C4-2B (cell line): Measurements from ENCODE around the gene AFAP1.

Experiments
- H3K27ac ChIP-seq: fragments of 450-650 bp; 2 replicates; pipeline ENCODE4 v1.5.1; 2017
- ZFX ChIP-seq: fragments of 450-650 bp; IDR thresholded peaks from 2 replicates; pipeline ENCODE4 v1.6.1; 2017
- TF ChIP-seq, protein P1 (sequence below): fragments of 450-650 bp; conservative IDR thresholded peaks from 2 replicates; pipeline ENCODE4 v1.5.1; 2017; ENCODE audit warnings: mild to moderate bottlenecking

The AFAP1 gene

DNA sequence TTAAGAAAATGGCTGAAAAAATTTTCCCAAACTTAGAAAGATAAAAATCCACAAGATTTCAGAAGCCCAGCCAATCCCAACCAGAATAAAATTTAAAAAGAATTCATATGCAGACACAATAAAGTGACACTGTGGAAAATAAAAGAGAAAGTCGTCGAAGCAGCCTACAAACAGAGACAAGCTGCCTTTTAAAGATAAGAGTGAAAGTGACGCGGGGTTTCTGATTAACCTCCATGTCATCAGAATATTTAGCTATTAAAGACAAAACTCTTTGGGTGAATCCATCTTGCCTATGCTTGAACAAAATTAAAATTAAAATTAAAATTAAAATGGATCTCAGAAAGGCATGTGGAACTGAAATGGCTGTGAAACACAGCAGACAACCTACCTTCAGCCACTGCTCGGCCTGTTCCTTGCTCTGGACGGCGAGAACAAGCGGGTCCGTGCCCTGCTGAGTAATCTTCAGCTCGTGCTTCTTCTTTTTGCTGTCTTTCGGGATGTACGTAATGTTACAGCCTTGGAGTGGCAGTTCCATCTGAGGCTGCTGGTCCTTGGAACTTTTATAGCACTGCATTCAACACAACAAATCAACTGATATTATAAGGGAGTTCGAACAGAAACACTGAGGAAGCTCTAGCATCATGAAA, 101.4 kb downstream of the AFAP1 start:
- no peak overlapping the region for H3K27ac ChIP-seq
- TF ChIP-seq, protein P1, sequence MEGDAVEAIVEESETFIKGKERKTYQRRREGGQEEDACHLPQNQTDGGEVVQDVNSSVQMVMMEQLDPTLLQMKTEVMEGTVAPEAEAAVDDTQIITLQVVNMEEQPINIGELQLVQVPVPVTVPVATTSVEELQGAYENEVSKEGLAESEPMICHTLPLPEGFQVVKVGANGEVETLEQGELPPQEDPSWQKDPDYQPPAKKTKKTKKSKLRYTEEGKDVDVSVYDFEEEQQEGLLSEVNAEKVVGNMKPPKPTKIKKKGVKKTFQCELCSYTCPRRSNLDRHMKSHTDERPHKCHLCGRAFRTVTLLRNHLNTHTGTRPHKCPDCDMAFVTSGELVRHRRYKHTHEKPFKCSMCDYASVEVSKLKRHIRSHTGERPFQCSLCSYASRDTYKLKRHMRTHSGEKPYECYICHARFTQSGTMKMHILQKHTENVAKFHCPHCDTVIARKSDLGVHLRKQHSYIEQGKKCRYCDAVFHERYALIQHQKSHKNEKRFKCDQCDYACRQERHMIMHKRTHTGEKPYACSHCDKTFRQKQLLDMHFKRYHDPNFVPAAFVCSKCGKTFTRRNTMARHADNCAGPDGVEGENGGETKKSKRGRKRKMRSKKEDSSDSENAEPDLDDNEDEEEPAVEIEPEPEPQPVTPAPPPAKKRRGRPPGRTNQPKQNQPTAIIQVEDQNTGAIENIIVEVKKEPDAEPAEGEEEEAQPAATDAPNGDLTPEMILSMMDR: no peak
- no peak for TF ChIP-seq ZFX

DNA sequence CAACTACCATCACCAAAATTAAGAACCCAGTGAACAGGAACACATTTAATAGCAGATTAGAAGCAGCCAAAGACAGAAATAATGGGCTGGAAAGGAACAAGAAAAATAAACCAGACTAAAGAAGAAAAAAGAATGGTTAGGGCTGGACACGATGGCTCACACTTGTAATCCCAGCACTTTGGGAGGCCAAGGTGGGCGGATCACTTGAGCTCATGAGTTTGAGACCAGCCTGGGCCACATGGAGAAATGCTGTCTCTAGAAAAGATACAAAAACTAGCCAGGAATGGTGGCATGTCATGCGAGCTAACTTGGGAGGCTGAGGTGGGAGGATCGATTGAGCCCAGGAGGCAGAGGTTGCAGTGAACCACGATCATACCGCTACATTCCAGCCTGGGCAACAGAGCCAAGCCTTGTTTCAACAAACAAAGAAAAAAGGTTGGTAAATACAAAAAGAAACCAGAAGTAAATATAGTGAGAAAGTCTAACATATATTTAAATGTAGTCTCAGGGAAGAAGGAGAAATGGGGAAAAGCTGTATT, 102.0 kb downstream of the AFAP1 start:
- H3K27ac ChIP-seq: no peak overlapping the region
- TF ChIP-seq, protein P1: no peak
- TF ChIP-seq ZFX: no peak

DNA sequence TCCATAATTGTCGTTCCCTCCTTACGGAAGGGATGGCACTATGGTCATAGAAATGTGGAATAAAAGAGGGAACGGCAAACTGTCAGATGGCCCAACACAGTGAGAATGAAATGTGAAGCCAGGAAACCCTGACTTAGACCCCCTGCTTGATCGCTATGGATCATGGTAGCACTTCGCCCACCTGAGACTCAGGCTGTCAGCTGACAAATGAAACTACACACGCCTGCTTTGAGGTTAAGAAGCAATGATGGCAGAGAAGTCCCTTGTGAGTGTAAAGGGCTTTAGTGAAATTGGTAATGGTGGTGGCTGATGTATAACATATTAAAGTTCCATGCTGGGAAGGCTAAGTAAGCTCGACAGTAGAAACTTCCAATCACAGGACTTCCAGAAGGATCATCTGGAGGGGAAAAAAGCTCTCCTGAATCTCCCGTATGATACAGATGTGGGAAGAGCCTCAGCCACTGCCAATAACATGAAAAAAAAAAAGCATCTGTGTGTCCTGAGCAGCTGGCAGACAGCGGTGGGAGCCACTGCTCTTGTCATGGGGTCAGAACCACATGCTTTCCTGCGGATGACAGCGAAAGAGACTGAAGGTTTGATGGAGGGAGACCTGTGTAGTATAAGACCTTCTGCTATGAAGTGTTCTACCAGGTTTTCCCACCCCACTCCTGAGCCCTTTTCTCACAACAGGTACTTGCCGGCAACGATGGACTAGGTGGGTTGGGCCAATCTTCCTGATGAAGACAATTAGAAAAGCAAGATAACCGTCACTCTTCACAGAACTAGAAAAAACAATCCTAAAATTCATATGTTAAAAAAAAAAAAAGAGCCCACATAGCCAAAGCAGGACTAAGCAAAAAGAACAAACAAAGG, 107.6 kb downstream of the AFAP1 start:
- H3K27ac ChIP-seq: no peak overlapping the region
- TF ChIP-seq, protein P1: no peak
- TF ChIP-seq ZFX: no peak

DNA sequence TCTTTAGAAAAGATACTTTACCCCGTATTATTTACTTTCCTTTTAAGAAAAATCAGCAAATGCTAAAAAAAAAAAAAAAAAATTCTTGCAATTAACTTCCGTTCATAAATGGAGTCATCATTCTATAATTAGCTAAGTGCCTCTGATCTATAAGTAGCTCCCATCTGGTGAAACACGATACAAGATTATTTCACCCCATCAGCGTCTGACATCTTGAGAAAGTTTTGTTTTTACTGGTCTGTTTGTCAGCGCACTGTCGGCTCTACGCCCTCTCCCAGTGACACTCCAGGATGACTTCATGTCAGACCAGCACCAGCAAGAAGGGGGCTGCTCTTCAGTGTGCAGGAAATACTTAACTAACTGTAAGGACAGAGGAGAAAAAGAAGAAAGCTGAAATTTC, 108.3 kb downstream of the AFAP1 start:
- TF ChIP-seq ZFX: no peak
- TF ChIP-seq, protein P1: no peak
- no peak overlapping the region for H3K27ac ChIP-seq

DNA sequence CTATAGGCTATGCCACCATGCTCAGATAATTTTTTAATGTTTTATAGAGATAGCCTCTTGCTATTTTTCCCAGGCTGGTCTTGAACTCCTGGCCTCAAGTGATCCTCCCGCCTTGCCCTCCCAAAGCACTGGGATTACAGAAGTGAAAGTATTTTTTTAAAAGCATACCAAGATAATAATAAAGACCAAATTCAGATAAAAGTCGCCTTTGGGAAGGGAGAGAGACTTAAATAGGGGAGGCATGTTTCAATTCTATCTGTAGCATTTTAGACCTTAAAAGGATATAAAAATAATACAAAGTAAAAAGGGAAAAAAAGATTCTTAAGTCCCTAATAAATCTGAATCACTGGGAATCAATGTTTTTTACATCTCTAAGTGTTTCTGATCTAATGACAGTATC, 108.9 kb downstream of the AFAP1 start:
- H3K27ac ChIP-seq: no peak overlapping the region
- TF ChIP-seq ZFX: no peak
- TF ChIP-seq, protein P1: no peak

DNA sequence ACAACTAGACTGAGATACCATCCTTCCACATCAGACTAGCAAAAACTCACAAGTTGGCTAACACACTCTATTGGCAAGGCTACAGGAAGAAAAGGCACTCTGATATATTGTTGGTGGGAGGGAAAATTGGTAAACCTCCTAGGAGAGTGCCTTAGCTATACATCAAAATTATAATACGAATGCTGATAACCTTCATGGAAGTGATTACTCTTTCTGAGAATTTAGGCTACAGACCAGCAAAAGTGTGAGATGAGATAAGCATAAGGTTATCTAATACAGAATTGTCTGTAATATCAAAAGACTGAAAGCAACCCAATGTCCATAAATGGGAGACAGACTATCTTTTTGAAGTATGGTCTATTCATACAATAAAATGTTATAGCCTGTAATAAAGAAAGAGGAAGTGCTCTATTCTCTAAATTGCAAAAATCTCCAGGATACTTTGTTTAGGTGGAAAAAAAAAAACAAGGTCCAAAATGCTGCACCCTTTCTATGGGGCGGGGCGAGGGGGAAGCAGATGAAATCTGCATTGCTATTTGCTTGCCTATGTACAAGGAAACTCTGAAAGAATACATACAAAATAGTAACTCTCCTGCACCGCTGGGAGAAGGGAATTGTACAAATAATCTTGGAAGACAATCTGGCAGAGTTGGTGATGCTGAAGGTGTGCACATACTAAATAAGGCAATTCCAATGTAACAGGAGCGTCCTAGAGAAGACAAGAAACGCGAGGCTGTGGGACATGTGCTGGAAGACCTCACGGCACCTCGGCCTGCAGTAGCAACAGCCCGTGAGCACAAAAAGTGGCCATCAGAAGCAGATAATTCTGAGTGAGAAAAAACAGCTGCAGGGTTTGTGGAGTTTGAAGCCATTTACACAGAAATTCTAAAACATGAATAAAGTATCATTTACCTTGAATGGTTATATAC, 109.7 kb downstream of the AFAP1 start:
- TF ChIP-seq, protein P1: no peak
- TF ChIP-seq ZFX: no peak
- no peak overlapping the region for H3K27ac ChIP-seq
